ENCODE measurements around the gene POLQ. TPM values are rescaled to one million over a fixed set of nuclear protein-coding genes. Genes with fewer than 3 reads are reported as not detected.

The POLQ gene
- total RNA-seq (2012; rRNA removed) = 5.0 and 7.5 TPM in 2 replicates
- polyA plus RNA-seq (2012; rRNA removed) = 1.7 and 1.8 TPM in 2 replicates
- 0.11 and 0.22 TPM in 2 replicates for polyA plus RNA-seq (2012; cell fraction: cytosol; rRNA removed)
- 0.33 and 3.6 TPM in 2 replicates for polyA plus RNA-seq (2012; cell fraction: nucleus; rRNA removed; ENCODE audit: low replicate concordance)
- percentile 51 among the genes with signal in this experiment for Bru-seq, nascent RNA
- BruChase-seq, experiment 1, labeled RNA remaining after a 6-hour chase = percentile 41 among the genes with signal in this experiment
- percentile 42 among the genes with signal in this experiment for BruChase-seq, experiment 2, labeled RNA remaining after a 2-hour chase
- long read RNA-seq, full-length matches to known transcripts = 1 of 4 reads
- long read RNA-seq, partial matches to known transcripts = 0 of 4 reads
- long read RNA-seq, other reads (novel, unspliced or antisense) = 3 of 4 reads

DNA sequence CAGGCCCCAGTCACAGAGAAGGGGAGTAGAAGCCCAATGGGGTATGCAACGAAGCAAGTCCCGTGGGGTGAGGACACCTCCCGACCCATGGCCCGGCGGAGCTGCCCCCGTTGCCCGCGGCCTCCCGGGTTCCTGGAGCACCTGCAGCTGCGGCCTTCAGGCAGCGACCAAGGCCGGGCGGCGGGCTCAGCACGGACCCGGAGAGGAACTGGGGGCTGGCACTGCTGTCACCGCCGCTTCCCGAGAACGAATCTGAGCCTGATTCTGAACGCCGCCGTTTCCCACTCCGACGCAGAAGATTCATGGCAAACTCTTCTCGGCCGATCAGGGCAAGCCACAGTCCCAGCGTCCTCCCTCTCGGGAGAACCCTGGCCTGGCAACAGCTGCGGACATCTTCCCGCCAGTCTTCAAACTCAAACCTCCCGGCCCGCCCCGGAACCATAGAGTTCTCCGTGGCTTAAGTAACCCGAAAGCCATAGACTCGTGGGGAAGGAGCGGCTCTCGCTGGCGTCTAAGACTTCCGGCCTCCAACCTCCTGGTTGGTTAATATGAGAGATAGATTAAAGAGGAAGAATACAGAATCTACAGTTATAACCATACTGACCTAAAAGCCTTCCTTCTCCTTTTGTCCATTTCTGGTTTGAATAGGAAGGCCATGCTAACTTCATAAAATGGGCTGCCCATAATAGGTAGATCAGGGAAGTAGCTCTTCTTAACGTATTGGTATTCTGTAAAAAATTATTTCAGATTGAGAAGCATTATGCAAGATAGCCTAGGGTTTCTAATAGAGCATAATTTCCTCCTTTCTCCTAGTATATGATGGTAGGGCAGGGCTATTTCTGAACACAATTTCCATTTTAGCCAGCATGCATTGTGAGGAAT lies at the start of gene POLQ:
POLQ (minus strand) TSS at position 415 of the 882 bp plus-strand sequence; CDS start at position 304, 111 bp downstream.
- Histone ChIP-seq H3K18ac (ENCODE audit: low read depth, low read length) (no peak within 1 kb of the TSS; the same call in 1 of the 2 replicates), H2AK9ac (replicated peaks; ENCODE audit: low read depth, low read length, poor library complexity) (no peak within 1 kb of the TSS), H2BK15ac (ENCODE audit: low read depth, low read length) (no peak within 1 kb of the TSS), H3K9me1 (ENCODE audit: insufficient read depth, low read length) (no peaks in the 10 kb centered on the region), H3K4me3 (ENCODE audit: insufficient read depth, low read depth, low read length) (peak within 1 kb of the TSS; percentile 69), H2AK5ac (ENCODE audit: low read depth, low read length) (no peak within 1 kb of the TSS), H2BK120ac (ENCODE audit: low read depth, low read length) (peak within 1 kb of the TSS; percentile 2; the same call in 1 of the 2 replicates), H4K20me1 (ENCODE audit: insufficient read depth, low read length) (no peaks in the 10 kb centered on the region), H3K4me2 (ENCODE audit: low read depth, low read length) (peak within 1 kb of the TSS; percentile 94), H2BK5ac (ENCODE audit: low read depth, low read length, poor library complexity, severe bottlenecking) (peak within 1 kb of the TSS; percentile 59), H3K4me1 (ENCODE audit: control insufficient read depth, insufficient read depth, low read length) (no peaks in the 10 kb centered on the region), H3K4ac (ENCODE audit: low read depth, low read length) (peak within 1 kb of the TSS; percentile 39), H3K79me1 (ENCODE audit: low read depth in 1 of 2, low read length in 2 of 2) (peaks cover 3 to 17% of the 10 kb centered on the region in 2 experiments), H2AFZ (replicated peaks; ENCODE audit: low read length, poor library complexity) (peak within 1 kb of the TSS; percentile 92), H3K9me3 (ENCODE audit: control insufficient read depth, insufficient read depth, low read length) (no peaks in the 10 kb centered on the region), H3K23ac (ENCODE audit: low read depth, low read length) (peak within 1 kb of the TSS; percentile 37; the same call in 1 of the 2 replicates), H3K27ac (ENCODE audit: insufficient read depth, low read length) (peak within 1 kb of the TSS; percentile 53), H3K9ac (ENCODE audit: low read depth, low read length) (peak within 1 kb of the TSS; percentile 86), H4K8ac (ENCODE audit: low read depth in 2 of 2, low read length in 2 of 2) (peak within 1 kb of the TSS; percentile 93 to 95), H4K91ac (ENCODE audit: insufficient read depth, low read depth, low read length) (peak within 1 kb of the TSS; percentile 33), H3K56ac (ENCODE audit: extremely low read depth, insufficient read depth, low read length) (peak within 1 kb of the TSS; percentile 58), H2BK20ac (ENCODE audit: low read depth, low read length) (no peak within 1 kb of the TSS), H3K14ac (replicated peaks; ENCODE audit: low read depth, low read length) (peak within 1 kb of the TSS; percentile 69), H3K36me3 (ENCODE audit: control insufficient read depth, insufficient read depth, low read length) (no peaks in the 10 kb centered on the region), H4K5ac (ENCODE audit: low read depth, low read length) (peak within 1 kb of the TSS; percentile 88), H3K27me3 (ENCODE audit: control insufficient read depth, insufficient read depth, low read length) (no peaks in the 10 kb centered on the region)
- in situ Hi-C loops (cut with MboI; ENCODE audit: low sequenced_read_pairs) = no loop called here
- peak; percentile 96 for ATAC-seq (ENCODE audit: low read depth)
- CTCF ChIA-PET = interaction anchor here (0.6 kb wide), 2 partner anchors 9 to 70 kb away, joined by 3 to 5 read pairs; no protein-coding TSS in a partner anchor
- POLR2A ChIA-PET (ENCODE audit: unreplicated experiment) = interaction anchor here (0.5 kb wide), 1 partner anchor 228 kb away, joined by 4 read pairs; no protein-coding TSS in a partner anchor
- dilution Hi-C loops (cut with HindIII; ENCODE audit: low sequenced_read_pairs, unreplicated experiment) = no loop called here
- intact Hi-C loops (cut with micrococcal nuclease) = loop anchor here (1.0 to 5.0 kb wide), 9 partner anchors 201 to 1481 kb away; partner anchors contain the start of genes GOLGB1 and SEMA5B
- WGBS, 2 experiments (ENCODE audit: extremely low coverage in 2 of 2, insufficient read length in 1 of 2) = 0% methylated on average over 21 of the region's 42 CpGs; no CpG with 5 or more reads in 1 of the 2 experiments
- peak; percentile 95 for DNase-seq
- no TSS peak for BruUV-seq (replicated peaks)
- TF ChIP-seq SMC3 (IDR thresholded peaks at IDR 0.05; ENCODE audit: low read depth, low read length) = no peak
- no peak for TF ChIP-seq NFE2L2 (IDR thresholded peaks at IDR 0.05; ENCODE audit: low read depth, low read length)
- no peak for TF ChIP-seq CEBPB (IDR thresholded peaks at IDR 0.05; ENCODE audit: low read depth, low read length)
- no peak for TF ChIP-seq RFX5 (IDR thresholded peaks at IDR 0.05; ENCODE audit: low read depth, low read length)
- no peak for TF ChIP-seq RCOR1 (IDR thresholded peaks at IDR 0.05; ENCODE audit: insufficient replicate concordance, low read length)
- no peak for TF ChIP-seq ELK1 (IDR thresholded peaks at IDR 0.05; ENCODE audit: borderline replicate concordance, low read depth, low read length)
- TF ChIP-seq RAD21 (IDR thresholded peaks at IDR 0.05; ENCODE audit: low read length) = no peak
- no peak for TF ChIP-seq BHLHE40 (IDR thresholded peaks at IDR 0.05; ENCODE audit: low read depth, low read length)
- TF ChIP-seq MXI1 (IDR thresholded peaks at IDR 0.05; ENCODE audit: borderline replicate concordance, low read depth, low read length) = peak; percentile 89
- no peak for TF ChIP-seq USF2 (IDR thresholded peaks at IDR 0.05; ENCODE audit: low read depth, low read length)
- no peak for TF ChIP-seq FOS (IDR thresholded peaks at IDR 0.05; ENCODE audit: low read depth, low read length)
- peak; percentile 66; the same call in 1 of the 2 replicates for TF ChIP-seq POLR2A (IDR thresholded peaks at IDR 0.05; ENCODE audit: low read depth, low read length)
- 0 out of 2 replicates have a peak, but pooled peaks have one; percentile 13 for TF ChIP-seq MAZ (IDR thresholded peaks at IDR 0.05; ENCODE audit: borderline replicate concordance, low read depth, low read length)
- no peak for TF ChIP-seq CHD1 (IDR thresholded peaks at IDR 0.05; ENCODE audit: low read depth, low read length)

All from IMR-90 (cell line).